ENCODE data around the gene INSM2.

INSM2 gene

GRCh38 chr14:35543006-35543405 lies 9.0 kb downstream of the INSM2 start:
- no peak for DNase-seq (ENCODE audit: low spot score)

GRCh38 chr14:35549551-35549950 lies 15.6 kb downstream of the INSM2 start:
- DNase-seq (ENCODE audit: low spot score), result no peak

- no peak for DNase-seq (ENCODE audit: low spot score)
Measured at GRCh38 chr14:35551081-35551480, 17.1 kb downstream of the INSM2 start.

- no peak for DNase-seq (ENCODE audit: low spot score)
Measured at GRCh38 chr14:35553808-35554207, 19.8 kb downstream of the INSM2 start.

GRCh38 chr14:35556548-35556947 lies 22.6 kb downstream of the INSM2 start:
- DNase-seq (ENCODE audit: low spot score), result no peak

- DNase-seq (ENCODE audit: low spot score), result no peak
Measured at GRCh38 chr14:35557221-35557747, 23.3 kb downstream of the INSM2 start.

- no peak for DNase-seq (ENCODE audit: low spot score)
Measured at GRCh38 chr14:35558680-35559079, 24.7 kb downstream of the INSM2 start.

GRCh38 chr14:35565871-35566464 lies 32.0 kb downstream of the INSM2 start:
- no peak for DNase-seq (ENCODE audit: low spot score)

- DNase-seq (ENCODE audit: low spot score), result no peak
Measured at GRCh38 chr14:35571598-35571997, 37.6 kb downstream of the INSM2 start.

- DNase-seq (ENCODE audit: low spot score), result no peak
Measured at GRCh38 chr14:35573911-35574310, 39.9 kb downstream of the INSM2 start.

- DNase-seq (ENCODE audit: low spot score), result no peak
Measured at GRCh38 chr14:35576260-35576659, 42.3 kb downstream of the INSM2 start.

- DNase-seq (ENCODE audit: low spot score), result no peak
Measured at GRCh38 chr14:35576856-35577255, 42.9 kb downstream of the INSM2 start.

GRCh38 chr14:35578135-35578534 lies 44.2 kb downstream of the INSM2 start:
- no peak for DNase-seq (ENCODE audit: low spot score)

GRCh38 chr14:35578639-35579038 lies 44.7 kb downstream of the INSM2 start:
- DNase-seq (ENCODE audit: low spot score), result no peak
